VCaP (cell line): Measurements from ENCODE around the gene ERMN.

Experiments
- H3K27ac ChIP-seq: fragments of 450-650 bp; 2 replicates; pipeline ENCODE4 v1.5.1; 2017
- TF ChIP-seq, protein P1 (sequence below): fragments of 450-650 bp; conservative IDR thresholded peaks from 2 replicates; pipeline ENCODE4 v1.5.1; 2017; ENCODE audit warnings: mild to moderate bottlenecking, moderate library complexity

The ERMN gene

DNA sequence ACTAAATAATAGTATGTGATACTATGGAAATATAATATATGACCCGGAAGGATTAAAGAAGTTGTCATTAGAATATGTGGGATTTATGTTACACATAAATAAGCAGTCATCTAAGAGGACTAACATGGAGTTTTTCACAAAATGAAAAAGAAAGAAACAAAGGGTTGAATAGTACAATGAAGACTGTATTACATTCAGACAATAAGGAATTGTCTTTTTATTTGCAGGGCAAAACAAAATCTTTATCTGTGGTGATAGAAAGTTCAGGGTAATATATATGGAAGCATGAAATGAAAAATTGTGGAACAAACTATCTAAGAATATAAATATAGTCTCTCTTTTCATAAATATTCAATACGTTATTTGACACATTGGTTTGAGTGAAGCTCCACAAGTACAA lies 5.8 kb downstream of the ERMN start:
- TF ChIP-seq, protein P1, sequence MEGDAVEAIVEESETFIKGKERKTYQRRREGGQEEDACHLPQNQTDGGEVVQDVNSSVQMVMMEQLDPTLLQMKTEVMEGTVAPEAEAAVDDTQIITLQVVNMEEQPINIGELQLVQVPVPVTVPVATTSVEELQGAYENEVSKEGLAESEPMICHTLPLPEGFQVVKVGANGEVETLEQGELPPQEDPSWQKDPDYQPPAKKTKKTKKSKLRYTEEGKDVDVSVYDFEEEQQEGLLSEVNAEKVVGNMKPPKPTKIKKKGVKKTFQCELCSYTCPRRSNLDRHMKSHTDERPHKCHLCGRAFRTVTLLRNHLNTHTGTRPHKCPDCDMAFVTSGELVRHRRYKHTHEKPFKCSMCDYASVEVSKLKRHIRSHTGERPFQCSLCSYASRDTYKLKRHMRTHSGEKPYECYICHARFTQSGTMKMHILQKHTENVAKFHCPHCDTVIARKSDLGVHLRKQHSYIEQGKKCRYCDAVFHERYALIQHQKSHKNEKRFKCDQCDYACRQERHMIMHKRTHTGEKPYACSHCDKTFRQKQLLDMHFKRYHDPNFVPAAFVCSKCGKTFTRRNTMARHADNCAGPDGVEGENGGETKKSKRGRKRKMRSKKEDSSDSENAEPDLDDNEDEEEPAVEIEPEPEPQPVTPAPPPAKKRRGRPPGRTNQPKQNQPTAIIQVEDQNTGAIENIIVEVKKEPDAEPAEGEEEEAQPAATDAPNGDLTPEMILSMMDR = no peak
- no peak overlapping the region for H3K27ac ChIP-seq

DNA sequence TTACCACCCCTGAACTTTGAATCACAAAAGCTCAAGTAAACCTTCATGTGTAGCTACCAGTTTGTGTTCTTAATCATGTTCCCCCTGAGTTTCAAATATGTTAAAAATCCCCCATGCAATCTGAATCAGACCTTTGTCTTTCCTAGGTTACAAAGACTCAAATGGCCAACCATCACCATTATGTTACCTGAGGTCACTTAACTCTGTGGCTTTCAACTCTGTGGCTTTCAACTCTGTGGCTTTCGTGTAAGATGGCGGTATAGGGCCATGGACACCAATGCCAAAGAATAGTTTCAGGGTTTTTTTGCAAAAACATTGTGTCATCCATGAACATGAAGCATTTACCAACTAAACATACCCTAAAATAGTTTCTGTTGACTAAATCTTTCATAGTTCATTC lies 6.7 kb downstream of the ERMN start:
- no peak overlapping the region for H3K27ac ChIP-seq
- TF ChIP-seq, protein P1 = no peak

DNA sequence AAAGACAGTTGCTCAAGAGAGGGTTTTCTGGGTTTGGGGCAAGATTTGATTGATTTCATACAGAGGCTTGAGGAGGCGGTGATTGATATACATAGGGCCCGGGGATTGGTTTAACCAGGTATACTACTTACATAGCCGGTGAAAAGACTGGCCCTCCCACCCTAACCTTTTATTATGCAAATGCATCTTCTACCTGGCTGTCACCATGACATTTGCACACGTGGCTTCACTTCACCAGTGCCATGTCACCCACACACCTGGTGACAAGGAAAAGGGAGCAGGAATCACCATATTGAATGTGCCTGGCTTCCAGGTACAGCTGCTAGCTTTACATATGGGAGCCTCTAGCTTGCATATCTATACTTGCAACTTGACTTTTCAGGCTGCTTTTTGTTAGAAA lies 9.7 kb downstream of the ERMN start:
- TF ChIP-seq, protein P1 = no peak
- H3K27ac ChIP-seq = no peak overlapping the region

DNA sequence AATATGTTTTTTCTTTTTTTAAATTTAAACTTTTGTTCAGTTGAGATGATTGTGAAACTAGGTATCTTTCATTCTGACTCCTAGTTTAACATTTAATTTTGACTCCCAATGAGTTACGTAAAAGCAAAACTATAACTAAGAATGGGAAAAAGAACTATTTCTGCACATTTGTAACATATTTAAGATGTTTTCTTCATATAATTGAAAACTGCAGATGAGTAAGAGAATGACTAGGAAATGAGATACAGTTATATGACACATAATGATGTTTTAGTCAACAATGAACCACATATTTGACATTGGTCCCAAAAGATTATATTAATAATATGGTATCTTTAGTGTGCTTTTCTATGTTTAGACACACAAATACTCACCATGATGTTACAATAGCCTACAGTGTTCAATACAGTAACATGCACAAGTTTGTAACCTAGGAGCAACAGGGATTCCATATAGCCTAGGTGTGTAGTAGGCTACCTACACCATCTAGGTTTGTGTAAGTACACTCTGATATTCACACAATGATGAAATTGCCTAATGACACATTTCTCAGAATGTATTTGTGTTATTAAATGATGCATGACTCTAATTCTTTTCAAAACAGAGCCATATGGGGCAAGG lies 12.6 kb downstream of the ERMN start:
- H3K27ac ChIP-seq = no peak overlapping the region
- TF ChIP-seq, protein P1 = no peak

DNA sequence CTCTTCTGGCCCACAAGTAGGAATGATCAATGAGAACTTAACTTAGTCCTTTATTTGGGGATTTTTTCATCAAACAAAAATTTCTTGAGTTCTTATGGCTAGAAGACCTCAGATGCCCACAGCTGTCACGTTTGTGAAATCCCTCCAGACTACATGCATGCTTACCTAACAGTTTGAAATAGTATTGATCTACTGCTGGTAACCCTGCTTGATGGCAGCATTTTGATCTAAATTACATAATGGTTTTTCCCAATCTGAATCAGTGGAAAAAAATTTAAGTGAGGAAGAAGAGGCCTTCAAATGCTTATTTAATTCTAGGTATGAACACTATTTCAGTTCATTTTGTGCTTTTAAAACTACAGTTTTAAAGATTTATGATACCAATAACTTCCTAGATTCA lies 13.9 kb downstream of the ERMN start:
- H3K27ac ChIP-seq = no peak overlapping the region
- TF ChIP-seq, protein P1 = no peak

DNA sequence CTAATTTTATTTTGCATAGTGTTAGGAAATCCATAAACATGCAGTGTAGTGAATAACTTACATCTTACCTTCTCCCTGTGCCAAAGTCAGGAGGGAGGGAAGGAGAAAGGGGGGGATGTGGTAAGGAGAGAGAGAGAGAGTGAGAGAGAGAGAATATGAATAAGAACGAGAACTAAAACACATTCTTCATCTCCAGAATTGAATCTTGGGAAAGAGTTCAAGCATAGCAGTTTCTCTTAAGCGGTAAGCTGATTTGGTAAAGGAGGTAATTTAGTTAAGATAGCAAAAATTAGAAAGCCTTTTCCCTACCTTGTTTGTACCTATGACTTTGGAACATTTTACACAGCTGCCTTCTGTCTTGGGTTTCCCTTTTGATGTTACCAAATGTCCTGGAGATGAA lies 15.7 kb downstream of the ERMN start:
- TF ChIP-seq, protein P1 = no peak
- H3K27ac ChIP-seq = no peak overlapping the region

DNA sequence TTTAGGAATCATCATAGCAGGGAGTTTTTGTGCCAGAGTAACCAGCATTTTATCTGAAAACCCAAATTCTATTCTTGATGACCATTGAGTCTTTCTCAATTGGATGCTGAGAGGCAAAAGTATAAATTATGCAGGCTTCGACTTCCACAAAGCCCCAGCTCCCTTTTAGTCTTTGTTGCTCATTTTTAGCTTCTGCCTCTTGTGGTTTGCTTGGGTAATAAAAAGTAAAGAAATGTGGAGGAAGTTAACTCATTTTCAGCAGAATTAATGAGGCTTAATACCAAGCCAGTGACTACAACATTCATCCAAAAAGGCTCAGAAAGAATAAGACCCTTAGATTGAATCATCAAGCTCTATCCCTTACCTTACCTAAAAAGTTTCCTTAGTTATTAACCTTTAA lies 18.6 kb downstream of the ERMN start:
- H3K27ac ChIP-seq = no peak overlapping the region
- TF ChIP-seq, protein P1 = peak; percentile 27; the same call in 1 of the 2 replicates
